RWPE2 (cell line): ENCODE measurements around the gene LINC00237.
A peak's percentile ranks its signal among the peaks of the same experiment; 100 is the strongest.

Experiments used
- ATAC-seq: fragments of 200-7000 bp; cut with Tn5 transposase; 3 replicates; pipeline ENCODE4 v1.9.1; 2021; ENCODE audit warnings: low read depth
- DNase-seq: peaks from one replicate; pipeline ENCODE4 v3.0.0-alpha.2; 2020; ENCODE audit warnings: low spot score
- H3K27ac ChIP-seq: fragments of 450-650 bp; 2 replicates; pipeline ENCODE4 v1.5.1; 2017; ENCODE audit warnings: mild to moderate bottlenecking; ENCODE audit not compliant: poor library complexity, severe bottlenecking
- H3K27me3 ChIP-seq: fragments of 250-450 bp; sonication (Bioruptor Pico); 2 replicates; pipeline ENCODE4 v1.5.1; 2021; ENCODE audit warnings: mild to moderate bottlenecking, moderate library complexity; ENCODE audit not compliant: insufficient read depth, poor library complexity, severe bottlenecking
- H3K36me3 ChIP-seq: fragments of 250-450 bp; sonication (Bioruptor Pico); 2 replicates; pipeline ENCODE4 v1.5.1; 2020; ENCODE audit warnings: low read depth, mild to moderate bottlenecking, moderate library complexity
- H3K4me1 ChIP-seq: fragments of 250-450 bp; sonication (Bioruptor Pico); 2 replicates; pipeline ENCODE4 v1.5.1; 2021; ENCODE audit warnings: mild to moderate bottlenecking, moderate library complexity; ENCODE audit not compliant: insufficient read depth, poor library complexity, severe bottlenecking
- H3K4me3 ChIP-seq: fragments of 250-450 bp; sonication (Bioruptor Pico); 2 replicates; pipeline ENCODE4 v1.5.1; 2021; ENCODE audit warnings: mild to moderate bottlenecking, moderate library complexity; ENCODE audit not compliant: severe bottlenecking
- H3K9me3 ChIP-seq: fragments of 250-450 bp; sonication (Bioruptor Pico); 2 replicates; pipeline ENCODE4 v1.5.1; 2021; ENCODE audit warnings: mild to moderate bottlenecking, moderate library complexity; ENCODE audit not compliant: severe bottlenecking
- TF ChIP-seq, protein P1 (sequence below): fragments of 450-650 bp; IDR thresholded peaks from one replicate; pipeline ENCODE4 v1.5.1; 2017; ENCODE audit warnings: mild to moderate bottlenecking, moderate library complexity; ENCODE audit not compliant: poor library complexity, severe bottlenecking

The LINC00237 gene

DNA sequence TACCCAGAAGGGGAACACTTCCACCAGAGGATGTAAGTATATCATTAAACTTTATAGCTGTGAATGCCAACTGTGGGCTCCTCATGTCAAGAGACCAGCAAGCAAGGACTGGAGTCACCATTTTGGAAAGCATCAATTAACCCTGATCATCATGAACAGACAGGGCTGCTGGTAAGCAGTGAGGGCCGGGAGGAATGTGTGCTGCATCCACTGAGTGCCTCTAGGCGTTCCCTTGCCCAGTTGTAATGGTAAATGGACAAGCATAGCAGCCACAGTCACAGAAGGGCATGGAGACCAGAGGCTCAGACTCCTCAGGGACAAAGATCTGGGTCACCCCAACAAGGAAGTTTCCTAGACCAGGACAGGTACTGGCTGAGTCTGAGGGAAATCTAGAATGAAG lies 23.6 kb downstream of the LINC00237 start:
- peaks cover 29% of the 10 kb centered on the region for H3K27me3 ChIP-seq
- no peak for DNase-seq
- H3K4me3 ChIP-seq = no peak overlapping the region
- no peak for ATAC-seq
- no peaks in the 10 kb centered on the region for H3K9me3 ChIP-seq
- TF ChIP-seq, protein P1, sequence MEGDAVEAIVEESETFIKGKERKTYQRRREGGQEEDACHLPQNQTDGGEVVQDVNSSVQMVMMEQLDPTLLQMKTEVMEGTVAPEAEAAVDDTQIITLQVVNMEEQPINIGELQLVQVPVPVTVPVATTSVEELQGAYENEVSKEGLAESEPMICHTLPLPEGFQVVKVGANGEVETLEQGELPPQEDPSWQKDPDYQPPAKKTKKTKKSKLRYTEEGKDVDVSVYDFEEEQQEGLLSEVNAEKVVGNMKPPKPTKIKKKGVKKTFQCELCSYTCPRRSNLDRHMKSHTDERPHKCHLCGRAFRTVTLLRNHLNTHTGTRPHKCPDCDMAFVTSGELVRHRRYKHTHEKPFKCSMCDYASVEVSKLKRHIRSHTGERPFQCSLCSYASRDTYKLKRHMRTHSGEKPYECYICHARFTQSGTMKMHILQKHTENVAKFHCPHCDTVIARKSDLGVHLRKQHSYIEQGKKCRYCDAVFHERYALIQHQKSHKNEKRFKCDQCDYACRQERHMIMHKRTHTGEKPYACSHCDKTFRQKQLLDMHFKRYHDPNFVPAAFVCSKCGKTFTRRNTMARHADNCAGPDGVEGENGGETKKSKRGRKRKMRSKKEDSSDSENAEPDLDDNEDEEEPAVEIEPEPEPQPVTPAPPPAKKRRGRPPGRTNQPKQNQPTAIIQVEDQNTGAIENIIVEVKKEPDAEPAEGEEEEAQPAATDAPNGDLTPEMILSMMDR = no peak
- H3K4me1 ChIP-seq = no peaks in the 10 kb centered on the region
- H3K27ac ChIP-seq = no peak overlapping the region
- no peaks in the 10 kb centered on the region for H3K36me3 ChIP-seq

DNA sequence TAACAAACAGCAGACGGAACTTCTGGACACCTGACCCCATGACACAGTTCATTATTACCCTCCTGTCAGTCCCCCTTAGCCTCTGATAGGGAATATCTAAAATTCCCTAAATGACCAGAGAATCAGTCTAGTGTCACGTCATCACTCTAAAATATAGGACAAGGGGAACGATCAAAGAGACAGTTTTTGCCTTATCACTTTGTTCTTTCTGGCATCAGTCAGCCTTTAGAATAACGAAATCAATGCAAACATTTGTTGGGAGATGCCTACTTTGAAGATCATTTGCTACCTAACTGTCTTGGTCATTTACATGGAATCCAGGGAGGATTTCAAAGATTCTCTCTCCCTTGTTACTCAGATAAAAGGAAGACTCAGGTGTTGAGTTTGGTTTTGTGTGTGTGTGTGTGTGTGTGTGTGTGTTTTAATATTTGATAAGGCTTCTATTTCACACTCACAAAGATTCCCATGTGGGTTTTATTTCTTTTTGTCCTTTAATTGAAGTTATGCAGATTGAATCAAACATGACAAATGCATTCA lies 28.3 kb downstream of the LINC00237 start:
- no peak overlapping the region for H3K27ac ChIP-seq
- TF ChIP-seq, protein P1 = no peak
- H3K27me3 ChIP-seq = peaks cover 24% of the 10 kb centered on the region

DNA sequence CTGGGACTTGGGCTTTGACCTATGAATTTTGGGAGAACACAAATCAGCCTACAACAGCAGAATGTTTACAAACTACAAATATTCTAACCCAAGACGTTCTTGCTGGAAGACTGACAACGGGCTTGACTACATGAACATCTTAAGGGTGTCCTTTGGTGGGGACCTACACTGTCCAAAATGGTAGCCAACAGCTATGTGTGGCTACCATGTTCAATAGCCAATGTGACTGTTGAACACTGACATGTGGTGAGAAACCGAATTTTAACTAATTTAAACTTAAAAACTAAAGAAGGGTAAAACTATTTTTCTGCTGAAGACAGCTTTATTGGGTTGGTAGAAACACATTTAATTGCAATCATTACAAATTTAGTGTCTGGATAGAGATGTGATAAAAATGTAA lies 30.1 kb downstream of the LINC00237 start:
- H3K27ac ChIP-seq = no peak overlapping the region
- no peaks in the 10 kb centered on the region for H3K36me3 ChIP-seq
- H3K27me3 ChIP-seq = peaks cover 25% of the 10 kb centered on the region
- ATAC-seq = no peak
- no peaks in the 10 kb centered on the region for H3K4me1 ChIP-seq
- DNase-seq = no peak
- TF ChIP-seq, protein P1 = no peak
- H3K4me3 ChIP-seq = no peak overlapping the region
- no peaks in the 10 kb centered on the region for H3K9me3 ChIP-seq

More for the DNA sequence above, 28.3 kb downstream of the LINC00237 start:
- no peak for ATAC-seq
- Histone ChIP-seq H3K4me1 (no peaks in the 10 kb centered on the region), H3K9me3 (no peaks in the 10 kb centered on the region), H3K36me3 (no peaks in the 10 kb centered on the region), H3K4me3 (no peak overlapping the region)
- DNase-seq = no peak

DNA sequence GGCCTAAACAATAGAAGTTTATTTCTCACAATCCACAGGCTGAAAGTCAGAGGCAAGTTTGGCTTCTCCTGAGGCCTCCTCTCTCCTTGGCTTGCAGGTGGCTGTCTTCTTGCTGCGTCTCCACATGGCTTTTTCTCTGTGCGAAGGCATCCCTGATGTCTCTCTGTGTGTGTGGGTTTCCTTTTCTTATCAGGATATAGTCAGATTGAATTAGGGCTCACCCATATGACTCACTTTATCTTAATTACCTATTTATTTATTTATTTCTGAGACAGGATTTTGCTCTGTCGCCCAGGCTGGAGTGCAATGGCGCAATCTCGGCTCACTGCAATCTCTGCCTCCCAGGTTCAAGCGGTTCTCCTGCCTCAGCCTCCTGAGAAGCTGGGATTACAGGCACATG lies 30.7 kb downstream of the LINC00237 start:
- Histone ChIP-seq H3K9me3 (no peaks in the 10 kb centered on the region), H3K27ac (no peak overlapping the region), H3K36me3 (no peaks in the 10 kb centered on the region), H3K4me3 (no peak overlapping the region), H3K27me3 (peaks cover 23% of the 10 kb centered on the region), H3K4me1 (no peaks in the 10 kb centered on the region)
- TF ChIP-seq, protein P1 = no peak
- DNase-seq (no peak), ATAC-seq (no peak)

DNA sequence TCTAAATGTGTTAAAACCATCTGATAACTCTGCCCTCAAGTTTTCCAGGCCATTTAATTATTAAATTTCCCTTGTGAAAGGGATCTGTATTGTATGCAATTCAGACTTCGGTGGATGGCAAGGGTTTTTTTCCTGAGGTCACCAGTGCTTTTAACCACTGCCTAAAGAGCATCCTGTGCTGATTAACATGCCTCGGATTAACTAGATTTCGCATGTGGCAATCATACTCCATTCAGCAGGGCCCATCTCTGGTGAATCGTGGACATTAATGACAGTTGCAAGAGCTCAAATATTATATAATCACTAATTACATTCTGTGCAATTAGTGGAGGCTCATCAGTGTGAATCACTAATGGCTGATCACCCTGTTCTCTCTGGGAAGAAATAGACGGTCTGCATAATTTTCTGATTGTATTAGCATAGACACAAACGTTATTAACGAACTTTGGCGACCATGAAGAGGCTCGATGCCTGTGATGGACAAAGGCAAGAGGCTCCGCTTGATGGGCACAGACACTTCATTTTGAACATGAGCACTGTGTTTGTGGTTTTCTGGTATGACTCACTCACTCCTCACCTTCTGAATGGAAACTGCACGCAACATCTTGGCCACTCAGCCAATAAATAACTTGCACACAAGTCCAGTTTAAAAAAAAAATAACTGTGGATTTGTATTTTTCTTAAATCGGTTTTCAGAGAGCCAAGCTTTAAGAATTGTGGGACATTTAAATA lies 31.4 kb downstream of the LINC00237 start:
- H3K4me3 ChIP-seq = no peak overlapping the region
- TF ChIP-seq, protein P1 = no peak
- ATAC-seq (peak; percentile 75), DNase-seq (no peak)
- no peak overlapping the region for H3K27ac ChIP-seq
- H3K4me1 ChIP-seq = no peaks in the 10 kb centered on the region
- no peaks in the 10 kb centered on the region for H3K36me3 ChIP-seq
- peaks cover 23% of the 10 kb centered on the region for H3K27me3 ChIP-seq
- H3K9me3 ChIP-seq = no peaks in the 10 kb centered on the region
